Endothelial cell of umbilical vein (primary cell): ENCODE measurements around the gene SBF1. TPM values are rescaled to one million over a fixed set of nuclear protein-coding genes. Genes with fewer than 3 reads are reported as not detected.

Experiments
- BruUV-seq: library from RNA; stranded (reverse); fragments of 400-500 nt; replicated peaks from 2 replicates; lab custom pipeline; 2021; lab: Mats Ljungman, UMichigan
- CTCF ChIA-PET: fragments of 300-600, 350-600 bp; sonication (Branson Sonifier 250); formaldehyde crosslinking; loops from one replicate; lab custom pipeline; 2021; ENCODE audit warnings: antibody characterized with exemption, inconsistent platforms; lab: Charles Lee
- POLR2A ChIA-PET: fragments of 300-600, 350-600 bp; sonication (Branson Sonifier 250); formaldehyde crosslinking; loops from one replicate; lab custom pipeline; 2021; ENCODE audit warnings: antibody characterized with exemption, inconsistent platforms; lab: Charles Lee
- DNase-seq: peaks from one replicate; pipeline ENCODE4 v3.0.0-alpha.2; 2011; ENCODE audit warnings: low read depth, low spot score
- FAIRE-seq: peaks from 2 replicates; lab custom pipeline; 2011; peaks lifted over from hg19 to GRCh38; lab: Jason Lieb, UNC
- H2AFZ ChIP-seq: 2 replicates; pipeline ENCODE4 v1.6.0; 2012; ENCODE audit warnings: low read depth, low read length, control low read depth, inconsistent platforms
- H3K27ac ChIP-seq: 2 replicates; pipeline ENCODE4 v1.5.1; 2011; ENCODE audit warnings: low read depth, mild to moderate bottlenecking, control low read depth, low read length, moderate library complexity; ENCODE audit not compliant: insufficient read depth
- H3K27me3 ChIP-seq, 2 experiments: 2 replicates each; pipeline versions ENCODE4 v1.6.0 to v1.6.1; 2011; ENCODE audit warnings: low read length in 2 of 2, mixed read lengths in 1 of 2; ENCODE audit not compliant: control insufficient read depth in 2 of 2, insufficient read depth in 2 of 2
- H3K36me3 ChIP-seq, 2 experiments: 2 replicates in 1 of 2; 3 replicates in 1 of 2; pipeline ENCODE4 v1.5.1; 2011; ENCODE audit warnings: low read length in 2 of 2, mild to moderate bottlenecking in 1 of 2, moderate library complexity in 1 of 2; ENCODE audit not compliant: control insufficient read depth in 2 of 2, insufficient read depth in 2 of 2; ENCODE audit errors: extremely low read depth in 1 of 2
- H3K4me1 ChIP-seq: 3 replicates; pipeline ENCODE4 v1.5.1; 2011; ENCODE audit warnings: mild to moderate bottlenecking, low read length; ENCODE audit not compliant: control insufficient read depth, insufficient read depth; ENCODE audit errors: extremely low read depth
- H3K4me2 ChIP-seq: 2 replicates; pipeline ENCODE4 v1.6.1; 2011; ENCODE audit warnings: low read length, control low read depth, mixed read lengths; ENCODE audit not compliant: insufficient read depth
- H3K4me3 ChIP-seq, 3 experiments: fragments of 200-600 bp in 1 of 3; sonication (generic), shearing (Covaris generic) in 1 of 3; replicated peaks in 1 of 3; 2 replicates each; pipeline ENCODE4 v1.5.1; 2011 to 2016; ENCODE audit warnings: control low read depth in 3 of 3, low read length in 3 of 3, mild to moderate bottlenecking in 2 of 3, inconsistent platforms in 1 of 3, low read depth in 1 of 3, moderate library complexity in 1 of 3; ENCODE audit not compliant: insufficient read depth in 1 of 3
- H3K79me2 ChIP-seq: 2 replicates; pipeline ENCODE4 v1.6.0; 2012; ENCODE audit warnings: low read length, inconsistent platforms; ENCODE audit not compliant: control insufficient read depth, insufficient read depth
- H3K9ac ChIP-seq: replicated peaks from 2 replicates; pipeline ENCODE3; 2011; ENCODE audit warnings: low read length, control low read depth; ENCODE audit not compliant: insufficient read depth; ENCODE audit errors: extremely low read depth
- H3K9me1 ChIP-seq: replicated peaks from 3 replicates; pipeline ENCODE4 v1.6.0; 2011; ENCODE audit warnings: mild to moderate bottlenecking, low read length; ENCODE audit not compliant: control insufficient read depth, insufficient read depth; ENCODE audit errors: extremely low read depth
- H3K9me3 ChIP-seq: replicated peaks from 2 replicates; pipeline ENCODE4 v1.5.1; 2012; ENCODE audit warnings: low read length, inconsistent platforms; ENCODE audit not compliant: control insufficient read depth, insufficient read depth
- H4K20me1 ChIP-seq: replicated peaks from 2 replicates; pipeline ENCODE3; 2011; ENCODE audit warnings: mild to moderate bottlenecking, low read length; ENCODE audit not compliant: control insufficient read depth, insufficient read depth; ENCODE audit errors: extremely low read depth
- EZH2 ChIP-seq: IDR thresholded peaks from 2 replicates; pipeline ENCODE4 v1.6.1; 2012; ENCODE audit warnings: borderline replicate concordance, low read depth, mild to moderate bottlenecking, moderate library complexity, low read length, inconsistent platforms; ENCODE audit not compliant: severe bottlenecking
- POLR2A ChIP-seq: IDR thresholded peaks from 2 replicates; pipeline ENCODE4 v1.6.1; 2012; ENCODE audit warnings: low read depth, mild to moderate bottlenecking, control low read depth, low read length
- POLR2AphosphoS5 ChIP-seq: IDR thresholded peaks from 2 replicates; pipeline ENCODE4 v1.6.1; 2012; ENCODE audit warnings: low read depth, mild to moderate bottlenecking, control low read depth, low read length, moderate library complexity; ENCODE audit not compliant: insufficient read depth
- dilution Hi-C: fragments of 300-500 bp; cut with MboI; formaldehyde crosslinking; loops from one replicate; pipeline ENCODE4 v1.15.0; 2019; ENCODE audit warnings: low sequenced_read_pairs; ENCODE audit not compliant: extremely low pct_ligation_motif_present
- intact Hi-C: fragments of 100-400 bp; cut with micrococcal nuclease; formaldehyde crosslinking; loops from one replicate; pipeline ENCODE4 v1.10.0; 2022
- polyA plus RNA-seq, 4 experiments: library from polyadenylated mRNA; depleted of rRNA in 3 of 4; stranded (reverse) in 3 of 4; unstranded in 1 of 4; fragments of >200 nt; gene quantifications; 2 replicates each; pipeline versions ENCODE4 v1.2.1 to v1.2.3, GENCODE V29; 2011 to 2012; ENCODE audit warnings: missing spikeins in 1 of 4
- total RNA-seq: library from RNA; stranded (reverse); gene quantifications from 2 replicates; pipeline ENCODE4 v1.2.3, GENCODE V29; 2021
- TF ChIP-seq, protein P1 (sequence below), 2 donors: IDR thresholded peaks; 1 replicate in 1 of 2; 2 replicates in 1 of 2; pipeline ENCODE4 v1.5.1; 2011; ENCODE audit warnings: low read length in 2 of 2, mild to moderate bottlenecking in 2 of 2, moderate library complexity in 2 of 2, control low read depth in 1 of 2, inconsistent platforms in 1 of 2, low read depth in 1 of 2; ENCODE audit not compliant: insufficient read depth in 1 of 2; ENCODE audit errors: extremely low read depth in 1 of 2
- TF ChIP-seq, protein P2 (sequence below): IDR thresholded peaks from 2 replicates; pipeline ENCODE4 v1.6.1; 2011; ENCODE audit not compliant: insufficient read depth, insufficient read length

Gene SBF1
- total and polyA plus RNA-seq, 2 donors (not counting 3 experiments of a cell fraction or from before 2014, with no cell fraction given), result 36.3 to 68.6 TPM

DNA sequence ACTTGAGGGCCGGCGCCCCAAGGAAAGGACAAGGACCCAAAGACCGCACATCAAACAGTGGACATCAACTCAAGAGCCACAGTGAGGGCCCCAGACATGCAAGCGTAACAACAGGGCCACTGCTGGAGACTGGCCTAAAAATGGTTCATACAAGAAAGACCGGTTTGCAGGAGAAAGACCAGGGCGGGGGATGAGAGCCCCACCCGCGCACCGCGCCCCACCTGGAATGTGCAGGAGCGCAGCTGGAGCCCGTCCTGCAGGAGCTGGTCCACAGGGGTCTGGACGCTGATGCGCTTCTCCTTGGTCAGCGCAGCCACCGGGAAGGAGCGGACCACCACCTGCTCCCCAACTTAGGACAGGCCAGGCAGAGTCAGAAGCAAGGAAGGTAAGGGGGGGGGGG lies 13.9 kb downstream of the SBF1 start:
- H3K9me3 ChIP-seq, result no peaks in the 10 kb centered on the region
- no peak overlapping the region for H3K4me2 ChIP-seq
- no peaks in the 10 kb centered on the region for H4K20me1 ChIP-seq
- dilution Hi-C loops, result no loop called here
- BruUV-seq, result no TSS peak
- TF ChIP-seq, protein P1, sequence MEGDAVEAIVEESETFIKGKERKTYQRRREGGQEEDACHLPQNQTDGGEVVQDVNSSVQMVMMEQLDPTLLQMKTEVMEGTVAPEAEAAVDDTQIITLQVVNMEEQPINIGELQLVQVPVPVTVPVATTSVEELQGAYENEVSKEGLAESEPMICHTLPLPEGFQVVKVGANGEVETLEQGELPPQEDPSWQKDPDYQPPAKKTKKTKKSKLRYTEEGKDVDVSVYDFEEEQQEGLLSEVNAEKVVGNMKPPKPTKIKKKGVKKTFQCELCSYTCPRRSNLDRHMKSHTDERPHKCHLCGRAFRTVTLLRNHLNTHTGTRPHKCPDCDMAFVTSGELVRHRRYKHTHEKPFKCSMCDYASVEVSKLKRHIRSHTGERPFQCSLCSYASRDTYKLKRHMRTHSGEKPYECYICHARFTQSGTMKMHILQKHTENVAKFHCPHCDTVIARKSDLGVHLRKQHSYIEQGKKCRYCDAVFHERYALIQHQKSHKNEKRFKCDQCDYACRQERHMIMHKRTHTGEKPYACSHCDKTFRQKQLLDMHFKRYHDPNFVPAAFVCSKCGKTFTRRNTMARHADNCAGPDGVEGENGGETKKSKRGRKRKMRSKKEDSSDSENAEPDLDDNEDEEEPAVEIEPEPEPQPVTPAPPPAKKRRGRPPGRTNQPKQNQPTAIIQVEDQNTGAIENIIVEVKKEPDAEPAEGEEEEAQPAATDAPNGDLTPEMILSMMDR (IDR thresholded peaks at IDR 0.05; ENCODE audit: extremely low read depth in 1 of 2, insufficient read depth in 1 of 2, low read depth in 1 of 2, low read length in 2 of 2), result no peak
- TF ChIP-seq, protein P2, sequence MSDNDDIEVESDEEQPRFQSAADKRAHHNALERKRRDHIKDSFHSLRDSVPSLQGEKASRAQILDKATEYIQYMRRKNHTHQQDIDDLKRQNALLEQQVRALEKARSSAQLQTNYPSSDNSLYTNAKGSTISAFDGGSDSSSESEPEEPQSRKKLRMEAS, result no peak
- TF ChIP-seq POLR2AphosphoS5, result no peak
- TF ChIP-seq EZH2, result no peak
- TF ChIP-seq POLR2A, result no peak
- DNase-seq (no peak), FAIRE-seq (no peak)
- H2AFZ ChIP-seq, result no peak overlapping the region
- no peaks in the 10 kb centered on the region for H3K79me2 ChIP-seq
- CTCF ChIA-PET, result interaction anchor here (1.3 kb wide), 1 partner anchor 37 kb away, joined by 5 read pairs; no protein-coding TSS in a partner anchor
- intact Hi-C loops, result no loop called here
- H3K9ac ChIP-seq, result no peak overlapping the region
- H3K27me3 ChIP-seq, result no peaks in the 10 kb centered on the region
- H3K27ac ChIP-seq, result no peak overlapping the region
- H3K9me1 ChIP-seq, result no peaks in the 10 kb centered on the region
- H3K4me3 ChIP-seq, result no peak overlapping the region
- POLR2A ChIA-PET, result no interaction called here
- H3K36me3 ChIP-seq, result peaks cover 0 to 78% of the 10 kb centered on the region in 2 experiments
- H3K4me1 ChIP-seq, result no peaks in the 10 kb centered on the region
